ENCODE measurements around the gene GOLPH3L. TPM values are rescaled to one million over a fixed set of nuclear protein-coding genes. Genes with fewer than 3 reads are reported as not detected.
A peak's percentile ranks its signal among the peaks of the same experiment; 100 is the strongest.
"Not testable (repeated sequence)": the region's sequence is repeated elsewhere in the genome, so short reads cannot be mapped to it uniquely, and the experiment has no call there.

GOLPH3L gene
- total RNA-seq, 1 donor from 2014 or later, result 29.3 TPM

DNA sequence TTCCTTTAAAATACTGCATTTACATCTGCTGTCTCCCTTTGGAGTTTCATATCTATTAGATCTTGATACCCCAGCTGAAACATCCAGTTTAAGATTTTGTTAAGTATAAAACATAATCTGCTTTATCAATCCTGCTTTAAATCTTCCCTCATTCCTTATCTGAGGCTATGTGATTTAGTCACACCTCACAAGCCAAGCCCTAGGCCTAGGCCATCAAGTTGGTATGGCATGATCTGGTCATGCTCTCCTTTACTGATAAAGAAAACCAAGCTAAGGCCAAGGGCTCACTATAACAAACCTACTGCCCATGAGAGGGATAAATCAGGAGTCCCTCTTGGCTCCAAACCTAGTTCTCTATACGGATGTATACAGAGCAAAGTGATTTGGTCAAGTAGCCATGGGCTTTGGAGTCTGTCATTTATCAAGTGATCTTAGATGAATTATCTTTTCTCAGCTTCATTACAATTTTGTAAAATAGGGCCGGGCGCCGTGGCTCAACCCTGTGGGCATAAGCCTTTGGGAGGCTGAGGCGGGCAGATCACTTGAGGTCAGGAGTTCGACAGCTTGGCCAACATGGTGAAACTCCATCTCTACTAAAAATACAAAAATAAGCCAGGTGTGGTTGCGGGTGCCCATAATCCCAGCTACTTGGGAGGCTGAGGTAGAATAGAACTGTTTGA, 90.4 kb downstream of the GOLPH3L start:
- Mint-ChIP-seq H3K36me3 (peaks cover 18% of the 10 kb centered on the region), H3K4me1 (peaks cover 27% of the 10 kb centered on the region), H3K27ac (no peak overlapping the region), H3K4me3 (no peak overlapping the region), H3K9me3 (no peaks in the 10 kb centered on the region), H3K27me3 (ENCODE audit: insufficient read depth, low read depth) (no peaks in the 10 kb centered on the region)
- no peaks in the 10 kb centered on the region for H4K20me1 ChIP-seq (ENCODE audit: low read depth)
- no peak overlapping the region for H2AFZ ChIP-seq (replicated peaks)
- no peak for DNase-seq (ENCODE audit: low spot score)
- H3K9ac ChIP-seq, result no peak overlapping the region
- H3K9me3 ChIP-seq (ENCODE audit: low read depth), result no peaks in the 10 kb centered on the region
- no peak overlapping the region for H3K4me3 ChIP-seq
- H3K27ac ChIP-seq, result no peak overlapping the region
- no peaks in the 10 kb centered on the region for H3K36me3 ChIP-seq
- H3K4me2 ChIP-seq, result no peak overlapping the region
- H3K27me3 ChIP-seq, result no peaks in the 10 kb centered on the region
- TF ChIP-seq, protein P1, sequence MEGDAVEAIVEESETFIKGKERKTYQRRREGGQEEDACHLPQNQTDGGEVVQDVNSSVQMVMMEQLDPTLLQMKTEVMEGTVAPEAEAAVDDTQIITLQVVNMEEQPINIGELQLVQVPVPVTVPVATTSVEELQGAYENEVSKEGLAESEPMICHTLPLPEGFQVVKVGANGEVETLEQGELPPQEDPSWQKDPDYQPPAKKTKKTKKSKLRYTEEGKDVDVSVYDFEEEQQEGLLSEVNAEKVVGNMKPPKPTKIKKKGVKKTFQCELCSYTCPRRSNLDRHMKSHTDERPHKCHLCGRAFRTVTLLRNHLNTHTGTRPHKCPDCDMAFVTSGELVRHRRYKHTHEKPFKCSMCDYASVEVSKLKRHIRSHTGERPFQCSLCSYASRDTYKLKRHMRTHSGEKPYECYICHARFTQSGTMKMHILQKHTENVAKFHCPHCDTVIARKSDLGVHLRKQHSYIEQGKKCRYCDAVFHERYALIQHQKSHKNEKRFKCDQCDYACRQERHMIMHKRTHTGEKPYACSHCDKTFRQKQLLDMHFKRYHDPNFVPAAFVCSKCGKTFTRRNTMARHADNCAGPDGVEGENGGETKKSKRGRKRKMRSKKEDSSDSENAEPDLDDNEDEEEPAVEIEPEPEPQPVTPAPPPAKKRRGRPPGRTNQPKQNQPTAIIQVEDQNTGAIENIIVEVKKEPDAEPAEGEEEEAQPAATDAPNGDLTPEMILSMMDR (IDR thresholded peaks at IDR 0.05), result no peak
- TF ChIP-seq EZH2 (IDR thresholded peaks at IDR 0.05) (no peak), EZH2phosphoT487 (IDR thresholded peaks at IDR 0.05) (no peak)
- H3K79me2 ChIP-seq (ENCODE audit: low read depth), result no peaks in the 10 kb centered on the region
- H3F3A ChIP-seq (ENCODE audit: low read depth), result peaks cover 45% of the 10 kb centered on the region
- peaks cover 26% of the 10 kb centered on the region for H3K4me1 ChIP-seq

DNA sequence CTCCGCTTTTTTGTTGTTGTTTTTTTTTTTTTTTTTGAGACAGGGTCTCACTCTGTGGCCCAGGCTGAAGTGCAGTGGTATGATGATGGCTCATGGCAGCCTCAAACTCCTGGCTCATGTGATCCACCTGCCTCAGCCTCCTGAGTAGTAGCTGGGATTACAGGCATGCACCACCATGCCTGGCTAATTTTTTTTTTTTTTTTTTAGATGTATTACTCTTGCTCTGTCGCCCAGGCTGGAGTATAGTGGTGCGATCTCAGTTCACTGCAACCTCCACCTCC, 91.6 kb downstream of the GOLPH3L start:
- not testable (repeated sequence) for H3K9ac ChIP-seq, H3K4me2 ChIP-seq, H3K27ac Mint-ChIP-seq

DNA sequence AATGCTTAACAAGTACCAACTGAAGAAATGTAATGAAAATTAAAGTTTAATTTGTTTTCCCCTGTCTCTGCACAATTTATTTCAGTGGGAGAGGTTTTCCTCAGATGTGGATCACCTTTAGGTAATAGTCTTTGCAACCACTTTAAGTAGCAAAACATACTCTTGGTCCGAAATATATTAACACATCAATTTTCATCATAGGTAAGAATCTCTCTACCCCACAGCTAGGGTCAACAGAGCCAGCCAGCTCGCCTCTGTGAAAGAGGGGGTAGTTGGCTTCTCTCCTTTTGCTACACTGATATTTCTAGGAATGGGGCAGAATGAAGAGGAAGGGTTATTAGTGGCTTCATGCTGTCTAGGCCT, 92.7 kb downstream of the GOLPH3L start:
- no peak overlapping the region for H2AFZ ChIP-seq (replicated peaks)

More for the DNA sequence above, 91.6 kb downstream of the GOLPH3L start:
- H3K4me1 ChIP-seq, result peaks cover 26% of the 10 kb centered on the region
- DNase-seq (ENCODE audit: low spot score); H3K27me3 ChIP-seq; H4K20me1 ChIP-seq (ENCODE audit: low read depth); H3K4me3 Mint-ChIP-seq; H2AFZ ChIP-seq (replicated peaks); H3K4me3 ChIP-seq; H3K79me2 ChIP-seq (ENCODE audit: low read depth); H3K27me3 Mint-ChIP-seq (ENCODE audit: insufficient read depth, low read depth); H3K36me3 ChIP-seq; H3K9me3 Mint-ChIP-seq; H3K9me3 ChIP-seq (ENCODE audit: low read depth); H3K27ac ChIP-seq: not testable (repeated sequence)
- peaks cover 16% of the 10 kb centered on the region for H3K36me3 Mint-ChIP-seq
- peaks cover 22% of the 10 kb centered on the region for H3K4me1 Mint-ChIP-seq
- peaks cover 37% of the 10 kb centered on the region for H3F3A ChIP-seq (ENCODE audit: low read depth)

DNA sequence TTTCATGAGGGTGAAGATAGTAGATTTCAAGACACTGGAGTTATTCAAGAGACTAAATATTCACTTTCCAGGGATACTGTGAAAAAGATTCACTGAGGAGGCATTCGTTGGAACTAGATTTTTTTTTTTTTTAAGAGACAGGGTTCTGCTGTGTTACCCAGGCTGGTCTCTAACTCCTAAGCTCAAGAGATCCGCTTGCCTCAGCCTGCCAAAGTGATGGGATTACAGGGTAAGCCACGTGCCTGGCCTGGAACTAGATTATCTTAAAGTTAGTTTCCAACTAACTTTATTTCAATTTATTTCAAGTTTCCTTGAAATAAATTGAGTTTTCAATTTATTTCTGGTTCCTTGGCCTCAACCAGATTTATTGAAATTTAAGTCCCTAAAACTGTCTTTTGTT, 93.2 kb downstream of the GOLPH3L start:
- no peaks in the 10 kb centered on the region for H3K27me3 Mint-ChIP-seq (ENCODE audit: insufficient read depth, low read depth)
- H3K4me1 ChIP-seq, result peaks cover 18% of the 10 kb centered on the region
- no peaks in the 10 kb centered on the region for H3K27me3 ChIP-seq
- no peak overlapping the region for H3K4me3 Mint-ChIP-seq
- H3F3A ChIP-seq (ENCODE audit: low read depth), result peaks cover 27% of the 10 kb centered on the region
- no peak overlapping the region for H3K4me2 ChIP-seq
- peaks cover 14% of the 10 kb centered on the region for H3K4me1 Mint-ChIP-seq
- H3K9me3 ChIP-seq (ENCODE audit: low read depth), result no peaks in the 10 kb centered on the region
- no peak overlapping the region for H3K27ac Mint-ChIP-seq
- no peaks in the 10 kb centered on the region for H3K9me3 Mint-ChIP-seq
- TF ChIP-seq EZH2 (IDR thresholded peaks at IDR 0.05) (no peak), EZH2phosphoT487 (IDR thresholded peaks at IDR 0.05) (no peak)
- TF ChIP-seq, protein P1 (IDR thresholded peaks at IDR 0.05), result no peak
- H3K79me2 ChIP-seq (ENCODE audit: low read depth), result no peaks in the 10 kb centered on the region
- H3K4me3 ChIP-seq, result no peak overlapping the region
- no peak overlapping the region for H3K9ac ChIP-seq
- DNase-seq (ENCODE audit: low spot score), result no peak
- no peak overlapping the region for H2AFZ ChIP-seq (replicated peaks)
- no peaks in the 10 kb centered on the region for H4K20me1 ChIP-seq (ENCODE audit: low read depth)
- no peak overlapping the region for H3K27ac ChIP-seq
- H3K36me3 Mint-ChIP-seq, result peaks cover 22% of the 10 kb centered on the region
- no peaks in the 10 kb centered on the region for H3K36me3 ChIP-seq

More for the DNA sequence above, 92.7 kb downstream of the GOLPH3L start:
- Mint-ChIP-seq H3K9me3 (no peaks in the 10 kb centered on the region), H3K4me3 (no peak overlapping the region), H3K4me1 (peaks cover 15% of the 10 kb centered on the region), H3K27ac (peak overlapping the region; percentile 92), H3K27me3 (ENCODE audit: insufficient read depth, low read depth) (no peaks in the 10 kb centered on the region), H3K36me3 (peaks cover 22% of the 10 kb centered on the region)
- DNase-seq (ENCODE audit: low spot score), result no peak
- Histone ChIP-seq H3K27me3 (no peaks in the 10 kb centered on the region), H3K9ac (no peak overlapping the region), H3K36me3 (no peaks in the 10 kb centered on the region), H3K4me2 (peak overlapping the region; percentile 6), H3K9me3 (ENCODE audit: low read depth) (no peaks in the 10 kb centered on the region), H3K4me1 (peaks cover 19% of the 10 kb centered on the region), H3K4me3 (no peak overlapping the region), H3F3A (ENCODE audit: low read depth) (peaks cover 27% of the 10 kb centered on the region), H3K27ac (peak overlapping the region; percentile 28), H3K79me2 (ENCODE audit: low read depth) (no peaks in the 10 kb centered on the region), H4K20me1 (ENCODE audit: low read depth) (no peaks in the 10 kb centered on the region)
- TF ChIP-seq EZH2phosphoT487 (IDR thresholded peaks at IDR 0.05), result no peak
- no peak for TF ChIP-seq EZH2 (IDR thresholded peaks at IDR 0.05)
- TF ChIP-seq, protein P1 (IDR thresholded peaks at IDR 0.05), result no peak

DNA sequence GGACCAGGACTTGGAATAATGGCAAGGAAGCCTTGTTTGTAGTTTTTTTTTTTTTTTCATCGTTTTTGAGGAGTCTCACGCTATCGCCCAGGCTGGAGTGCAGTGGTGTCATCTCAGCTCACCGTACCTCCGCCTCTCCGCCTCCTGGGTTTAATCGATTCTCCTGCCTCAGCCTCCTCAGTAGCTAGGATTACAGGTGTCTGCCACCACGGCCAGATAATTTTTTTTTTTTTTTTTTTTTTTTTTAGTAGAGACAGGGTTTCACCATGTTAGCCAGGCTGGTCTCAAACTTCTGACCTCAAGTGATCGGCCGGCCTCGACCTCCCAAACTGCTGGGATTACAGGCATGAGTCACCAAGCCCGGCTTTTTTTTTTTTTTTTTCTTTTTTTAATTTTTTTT, 94.6 kb downstream of the GOLPH3L start:
- H3K9ac ChIP-seq; H3K79me2 ChIP-seq (ENCODE audit: low read depth); H4K20me1 ChIP-seq (ENCODE audit: low read depth); H3K27ac Mint-ChIP-seq; H3K27me3 ChIP-seq; H3K9me3 Mint-ChIP-seq; H2AFZ ChIP-seq (replicated peaks); H3K36me3 ChIP-seq; H3K9me3 ChIP-seq (ENCODE audit: low read depth); H3K27me3 Mint-ChIP-seq (ENCODE audit: insufficient read depth, low read depth); H3K4me3 ChIP-seq; DNase-seq (ENCODE audit: low spot score); H3K4me3 Mint-ChIP-seq; H3K27ac ChIP-seq; H3K4me2 ChIP-seq: not testable (repeated sequence)
- H3K4me1 Mint-ChIP-seq, result peaks cover 14% of the 10 kb centered on the region
- peaks cover 18% of the 10 kb centered on the region for H3K4me1 ChIP-seq
- H3F3A ChIP-seq (ENCODE audit: low read depth), result peaks cover 28% of the 10 kb centered on the region
- peaks cover 22% of the 10 kb centered on the region for H3K36me3 Mint-ChIP-seq

All from neural progenitor cell (in vitro differentiated cells).